ENCODE results near the gene SIGLECL1.

The SIGLECL1 gene

GRCh38 chr19:51252306-51253079 lies 1.6 kb downstream of the SIGLECL1 start:
- Histone ChIP-seq H3K9me3 (ENCODE audit: insufficient read depth, low read length) (peaks cover 9% of the 10 kb centered on the region; the same call in 1 of the 2 replicates), H3K4me1 (ENCODE audit: insufficient read depth, insufficient read length) (no peaks in the 10 kb centered on the region), H3K36me3 (ENCODE audit: insufficient read depth, insufficient read length, low read length) (no peaks in the 10 kb centered on the region), H3K4me3 (ENCODE audit: insufficient read length, low read depth) (no peak overlapping the region), H3K27me3 (ENCODE audit: insufficient read depth, insufficient read length) (no peaks in the 10 kb centered on the region), H3K9ac (ENCODE audit: insufficient read length, low read depth) (no peak overlapping the region)
- TF ChIP-seq YY1 (IDR thresholded peaks at IDR 0.05; ENCODE audit: insufficient read depth, insufficient read length) (no peak), ZNF274 (IDR thresholded peaks at IDR 0.05; ENCODE audit: low read depth, low read length) (no peak), SUZ12 (IDR thresholded peaks at IDR 0.05; ENCODE audit: extremely low read depth, insufficient read depth, insufficient read length) (no peak)
- no peak for DNase-seq (ENCODE audit: low read depth, low spot score)

GRCh38 chr19:51253088-51253806 lies 2.4 kb downstream of the SIGLECL1 start:
- DNase-seq (ENCODE audit: low read depth, low spot score), result no peak
- no peaks in the 10 kb centered on the region for H3K36me3 ChIP-seq (ENCODE audit: insufficient read depth, insufficient read length, low read length)
- no peaks in the 10 kb centered on the region for H3K27me3 ChIP-seq (ENCODE audit: insufficient read depth, insufficient read length)
- no peak overlapping the region for H3K9ac ChIP-seq (ENCODE audit: insufficient read length, low read depth)
- H3K9me3 ChIP-seq (ENCODE audit: insufficient read depth, low read length), result peaks cover 13% of the 10 kb centered on the region; the same call in 1 of the 2 replicates
- no peak overlapping the region for H3K4me3 ChIP-seq (ENCODE audit: insufficient read length, low read depth)
- TF ChIP-seq YY1 (IDR thresholded peaks at IDR 0.05; ENCODE audit: insufficient read depth, insufficient read length) (no peak), ZNF274 (IDR thresholded peaks at IDR 0.05; ENCODE audit: low read depth, low read length) (no peak), SUZ12 (IDR thresholded peaks at IDR 0.05; ENCODE audit: extremely low read depth, insufficient read depth, insufficient read length) (no peak)
- H3K4me1 ChIP-seq (ENCODE audit: insufficient read depth, insufficient read length), result no peaks in the 10 kb centered on the region

- no peak for DNase-seq (ENCODE audit: low read depth, low spot score)
Measured at GRCh38 chr19:51256155-51256625, 5.3 kb downstream of the SIGLECL1 start.

GRCh38 chr19:51257471-51257870 lies 6.6 kb downstream of the SIGLECL1 start:
- Histone ChIP-seq H3K9ac (ENCODE audit: insufficient read length, low read depth) (no peak overlapping the region), H3K4me1 (ENCODE audit: insufficient read depth, insufficient read length) (peaks cover 2% of the 10 kb centered on the region), H3K36me3 (ENCODE audit: insufficient read depth, insufficient read length, low read length) (no peaks in the 10 kb centered on the region), H3K27me3 (ENCODE audit: insufficient read depth, insufficient read length) (no peaks in the 10 kb centered on the region), H3K4me3 (ENCODE audit: insufficient read length, low read depth) (no peak overlapping the region), H3K9me3 (ENCODE audit: insufficient read depth, low read length) (peaks cover 5% of the 10 kb centered on the region; the same call in 1 of the 2 replicates)
- TF ChIP-seq ZNF274 (IDR thresholded peaks at IDR 0.05; ENCODE audit: low read depth, low read length) (no peak), YY1 (IDR thresholded peaks at IDR 0.05; ENCODE audit: insufficient read depth, insufficient read length) (no peak), SUZ12 (IDR thresholded peaks at IDR 0.05; ENCODE audit: extremely low read depth, insufficient read depth, insufficient read length) (no peak)
- no peak for DNase-seq (ENCODE audit: low read depth, low spot score)

More at GRCh38 chr19:51256155-51256625, 5.3 kb downstream of the SIGLECL1 start:
- Histone ChIP-seq H3K36me3 (ENCODE audit: insufficient read depth, insufficient read length, low read length) (no peaks in the 10 kb centered on the region), H3K4me1 (ENCODE audit: insufficient read depth, insufficient read length) (peaks cover 2% of the 10 kb centered on the region), H3K9ac (ENCODE audit: insufficient read length, low read depth) (no peak overlapping the region), H3K4me3 (ENCODE audit: insufficient read length, low read depth) (no peak overlapping the region), H3K27me3 (ENCODE audit: insufficient read depth, insufficient read length) (no peaks in the 10 kb centered on the region), H3K9me3 (ENCODE audit: insufficient read depth, low read length) (peaks cover 5% of the 10 kb centered on the region; the same call in 1 of the 2 replicates)
- no peak for TF ChIP-seq ZNF274 (IDR thresholded peaks at IDR 0.05; ENCODE audit: low read depth, low read length)
- no peak for TF ChIP-seq YY1 (IDR thresholded peaks at IDR 0.05; ENCODE audit: insufficient read depth, insufficient read length)
- no peak for TF ChIP-seq SUZ12 (IDR thresholded peaks at IDR 0.05; ENCODE audit: extremely low read depth, insufficient read depth, insufficient read length)

- Histone ChIP-seq H3K27me3 (ENCODE audit: insufficient read depth, insufficient read length) (no peaks in the 10 kb centered on the region), H3K4me3 (ENCODE audit: insufficient read length, low read depth) (no peak overlapping the region), H3K9ac (ENCODE audit: insufficient read length, low read depth) (no peak overlapping the region), H3K36me3 (ENCODE audit: insufficient read depth, insufficient read length, low read length) (no peaks in the 10 kb centered on the region), H3K4me1 (ENCODE audit: insufficient read depth, insufficient read length) (peaks cover 2% of the 10 kb centered on the region), H3K9me3 (ENCODE audit: insufficient read depth, low read length) (peaks cover 5% of the 10 kb centered on the region; the same call in 1 of the 2 replicates)
- TF ChIP-seq ZNF274 (IDR thresholded peaks at IDR 0.05; ENCODE audit: low read depth, low read length), result no peak
- no peak for TF ChIP-seq SUZ12 (IDR thresholded peaks at IDR 0.05; ENCODE audit: extremely low read depth, insufficient read depth, insufficient read length)
- no peak for DNase-seq (ENCODE audit: low read depth, low spot score)
Measured at GRCh38 chr19:51258165-51259160, 7.6 kb downstream of the SIGLECL1 start.

- no peak for TF ChIP-seq YY1 (IDR thresholded peaks at IDR 0.05; ENCODE audit: insufficient read depth, insufficient read length)
- TF ChIP-seq ZNF274 (IDR thresholded peaks at IDR 0.05; ENCODE audit: low read depth, low read length), result no peak
- no peak for TF ChIP-seq SUZ12 (IDR thresholded peaks at IDR 0.05; ENCODE audit: extremely low read depth, insufficient read depth, insufficient read length)
- DNase-seq (ENCODE audit: low read depth, low spot score), result peak; percentile 23
- peaks cover 5% of the 10 kb centered on the region; the same call in 1 of the 2 replicates for H3K9me3 ChIP-seq (ENCODE audit: insufficient read depth, low read length)
Measured at GRCh38 chr19:51259348-51260245, 8.7 kb downstream of the SIGLECL1 start.

More at GRCh38 chr19:51259348-51260245, 8.7 kb downstream of the SIGLECL1 start:
- Histone ChIP-seq H3K9ac (ENCODE audit: insufficient read length, low read depth) (no peak overlapping the region), H3K27me3 (ENCODE audit: insufficient read depth, insufficient read length) (no peaks in the 10 kb centered on the region), H3K36me3 (ENCODE audit: insufficient read depth, insufficient read length, low read length) (no peaks in the 10 kb centered on the region), H3K4me3 (ENCODE audit: insufficient read length, low read depth) (no peak overlapping the region), H3K4me1 (ENCODE audit: insufficient read depth, insufficient read length) (peaks cover 2% of the 10 kb centered on the region)

Measured in NT2/D1 (cell line).